Trophoblast cell (in vitro differentiated cells and primary cell): ENCODE data around the gene TRERF1.

Experiments
- DNase-seq, 2 donors: peaks; one replicate each; pipeline ENCODE4 v3.0.0-alpha.2; 2016
- H2AFZ ChIP-seq: 2 replicates; pipeline ENCODE4 v1.6.1; 2013; ENCODE audit warnings: low read length, moderate library complexity, mild to moderate bottlenecking; ENCODE audit not compliant: insufficient read depth, poor library complexity
- H2AK5ac ChIP-seq: 2 replicates; pipeline ENCODE4 v1.6.1; 2013; ENCODE audit warnings: mild to moderate bottlenecking, low read length
- H2BK120ac ChIP-seq: 2 replicates; pipeline ENCODE4 v1.6.1; 2013; ENCODE audit warnings: low read length, mild to moderate bottlenecking, moderate library complexity; ENCODE audit not compliant: insufficient read depth, poor library complexity
- H2BK12ac ChIP-seq: 2 replicates; pipeline ENCODE4 v1.6.1; 2013; ENCODE audit warnings: mild to moderate bottlenecking, low read length, moderate library complexity
- H2BK5ac ChIP-seq: 2 replicates; pipeline ENCODE4 v1.6.1; 2013; ENCODE audit warnings: low read length, low read depth, moderate library complexity, mild to moderate bottlenecking; ENCODE audit not compliant: poor library complexity
- H3K14ac ChIP-seq: 2 replicates; pipeline ENCODE4 v1.6.1; 2013; ENCODE audit warnings: mild to moderate bottlenecking, low read length
- H3K18ac ChIP-seq: 2 replicates; pipeline ENCODE4 v1.6.1; 2013; ENCODE audit warnings: mild to moderate bottlenecking, low read length
- H3K23ac ChIP-seq: 2 replicates; pipeline ENCODE4 v1.6.1; 2013; ENCODE audit warnings: low read length
- H3K27ac ChIP-seq: 2 replicates; pipeline ENCODE4 v1.5.1; 2013; ENCODE audit warnings: low read depth, mild to moderate bottlenecking, inconsistent platforms, low read length, moderate library complexity
- H3K27me3 ChIP-seq: 2 replicates; pipeline ENCODE4 v1.6.1; 2013; ENCODE audit warnings: inconsistent platforms, mild to moderate bottlenecking, low read length, moderate library complexity; ENCODE audit not compliant: insufficient read depth
- H3K36me3 ChIP-seq, 2 experiments: 1 replicate in 1 of 2; 2 replicates in 1 of 2; pipeline ENCODE4 v1.6.1; 2013; ENCODE audit warnings: low read length in 2 of 2, mild to moderate bottlenecking in 2 of 2, moderate library complexity in 1 of 2; ENCODE audit not compliant: insufficient read depth in 2 of 2, control insufficient read depth in 1 of 2
- H3K4ac ChIP-seq: 2 replicates; pipeline ENCODE4 v1.6.1; 2013; ENCODE audit warnings: low read depth, mild to moderate bottlenecking, low read length, moderate library complexity
- H3K4me1 ChIP-seq, 2 experiments: 1 replicate in 1 of 2; 2 replicates in 1 of 2; pipeline ENCODE4 v1.6.1; 2013; ENCODE audit warnings: low read length in 2 of 2, mild to moderate bottlenecking in 2 of 2, moderate library complexity in 1 of 2; ENCODE audit not compliant: insufficient read depth in 2 of 2, control insufficient read depth in 1 of 2
- H3K4me2 ChIP-seq: 2 replicates; pipeline ENCODE4 v1.6.1; 2013; ENCODE audit warnings: inconsistent platforms, mild to moderate bottlenecking, low read length, moderate library complexity
- H3K4me3 ChIP-seq: 2 replicates; pipeline ENCODE4 v1.5.1; 2013; ENCODE audit warnings: mild to moderate bottlenecking, low read depth, low read length, inconsistent platforms
- H3K79me1 ChIP-seq: one replicate; pipeline ENCODE4 v1.6.1; 2013; ENCODE audit warnings: low read length
- H3K79me2 ChIP-seq: 2 replicates; pipeline ENCODE4 v1.6.1; 2013; ENCODE audit warnings: low read length, mild to moderate bottlenecking; ENCODE audit not compliant: control insufficient read depth, insufficient read depth, poor library complexity
- H3K9ac ChIP-seq: 2 replicates; pipeline ENCODE4 v1.6.1; 2013; ENCODE audit warnings: mild to moderate bottlenecking, low read length
- H3K9me3 ChIP-seq: 2 replicates; pipeline ENCODE4 v1.6.1; 2013; ENCODE audit warnings: low read depth, mild to moderate bottlenecking, control low read depth, inconsistent platforms, low read length; ENCODE audit not compliant: insufficient read depth
- H4K12ac ChIP-seq: 2 replicates; pipeline ENCODE4 v1.6.1; 2013; ENCODE audit warnings: low read depth, mild to moderate bottlenecking, low read length, moderate library complexity
- H4K8ac ChIP-seq: 2 replicates; pipeline ENCODE4 v1.6.1; 2013; ENCODE audit warnings: low read depth, mild to moderate bottlenecking, low read length, moderate library complexity
- H4K91ac ChIP-seq: one replicate; pipeline ENCODE4 v1.6.1; 2013; ENCODE audit warnings: low read depth, mild to moderate bottlenecking, low read length, moderate library complexity
- WGBS: extraction: QIAGEN DNeasy Blood & Tissue Kit; methylation state at CpG from one replicate; pipeline ENCODE4 v1.1.7; 2013; ENCODE audit warnings: missing lambda C conversion rate; ENCODE audit not compliant: insufficient read length, insufficient coverage; ENCODE audit errors: extremely low coverage; 5-methylcytosine and 5-hydroxymethylcytosine counted together

Gene TRERF1

DNA sequence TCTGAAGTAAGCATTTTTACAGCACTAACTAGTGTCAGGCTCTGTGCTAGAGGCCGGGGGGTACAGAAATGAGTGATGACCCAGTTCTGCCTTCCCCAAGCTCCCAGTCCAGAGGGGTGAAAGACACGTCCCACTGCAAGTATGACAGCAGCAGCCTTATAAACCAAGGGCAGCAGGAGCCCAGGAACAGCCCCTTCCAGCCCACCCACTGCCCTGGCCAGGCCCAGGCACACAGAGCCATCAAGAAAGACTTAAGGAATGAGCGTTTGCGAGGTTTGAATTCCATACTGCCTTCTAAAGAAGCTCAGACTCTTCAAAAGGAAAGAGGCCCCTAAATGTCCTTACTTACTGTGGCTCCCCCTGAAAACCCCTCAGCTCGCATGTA is 10.0 kb downstream of the TRERF1 start:
- no CpG with 5 or more reads among the region's 5 CpGs for WGBS
- H4K91ac ChIP-seq = peak overlapping the region; percentile 35
- H3K79me1 ChIP-seq = peaks cover 17% of the 10 kb centered on the region

GRCh38 chr6:42440778-42441696 is 10.7 kb downstream of the TRERF1 start:
- Histone ChIP-seq H4K91ac (peak overlapping the region; percentile 35), H3K79me2 (no peaks in the 10 kb centered on the region), H3K36me3 (no peaks in the 10 kb centered on the region), H3K27ac (peak overlapping the region; percentile 91), H3K23ac (no peak overlapping the region), H2AK5ac (no peak overlapping the region), H3K27me3 (no peaks in the 10 kb centered on the region), H3K4me3 (no peak overlapping the region), H3K4me1 (peaks cover 34 to 37% of the 10 kb centered on the region in 2 experiments), H2AFZ (no peak overlapping the region), H3K9me3 (no peaks in the 10 kb centered on the region), H4K8ac (peak overlapping the region; percentile 66), H2BK120ac (peak overlapping the region; percentile 56), H3K18ac (no peak overlapping the region), H2BK12ac (no peak overlapping the region), H4K12ac (no peak overlapping the region), H3K9ac (no peak overlapping the region), H3K4ac (no peak overlapping the region), H3K4me2 (no peak overlapping the region), H2BK5ac (peak overlapping the region; percentile 93), H3K14ac (no peak overlapping the region), H3K79me1 (peaks cover 17% of the 10 kb centered on the region)
- WGBS = no CpG with 5 or more reads among the region's 12 CpGs
- no peak for DNase-seq

More for the DNA sequence above, 10.0 kb downstream of the TRERF1 start:
- Histone ChIP-seq H2BK5ac (peak overlapping the region; percentile 93), H3K4me1 (peaks cover 34 to 37% of the 10 kb centered on the region in 2 experiments), H3K27ac (peak overlapping the region; percentile 91), H3K4me2 (peak overlapping the region; percentile 39), H3K79me2 (no peaks in the 10 kb centered on the region), H2AFZ (no peak overlapping the region), H3K14ac (peak overlapping the region; percentile 11), H4K8ac (peak overlapping the region; percentile 66), H3K36me3 (no peaks in the 10 kb centered on the region), H3K18ac (no peak overlapping the region), H2AK5ac (no peak overlapping the region), H2BK12ac (peak overlapping the region; percentile 23), H3K23ac (no peak overlapping the region), H2BK120ac (peak overlapping the region; percentile 56), H3K27me3 (no peaks in the 10 kb centered on the region), H4K12ac (no peak overlapping the region), H3K4ac (no peak overlapping the region), H3K4me3 (no peak overlapping the region), H3K9ac (no peak overlapping the region), H3K9me3 (no peaks in the 10 kb centered on the region)
- peak in 1 of 2 donors; percentile 33 for DNase-seq

DNA sequence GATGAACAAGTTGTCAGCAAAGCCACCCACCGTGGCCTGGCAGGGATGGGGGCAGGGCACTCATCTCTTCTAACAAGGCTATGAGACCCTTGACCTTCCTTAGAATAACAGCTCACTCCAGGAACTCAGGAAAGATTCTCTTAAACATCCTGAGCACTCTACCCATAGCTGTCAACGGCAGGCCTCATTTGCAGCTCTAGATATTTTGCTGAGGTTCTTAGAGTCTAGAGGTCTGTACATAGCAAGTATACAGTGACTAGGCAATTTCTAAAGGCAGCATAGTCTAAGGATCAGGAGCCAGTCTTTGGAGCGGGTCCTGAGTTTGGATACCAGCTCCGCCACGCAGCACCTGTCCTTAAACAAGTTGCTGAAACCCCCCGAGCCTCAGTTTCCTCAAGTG is 11.7 kb downstream of the TRERF1 start:
- no CpG with 5 or more reads among the region's 6 CpGs for WGBS
- peaks cover 17% of the 10 kb centered on the region for H3K79me1 ChIP-seq
- no peak overlapping the region for H3K9ac ChIP-seq
- no peak overlapping the region for H3K14ac ChIP-seq
- no peak overlapping the region for H2AK5ac ChIP-seq
- H3K9me3 ChIP-seq = no peaks in the 10 kb centered on the region
- H3K27ac ChIP-seq = no peak overlapping the region
- no peak overlapping the region for H2BK5ac ChIP-seq
- H3K23ac ChIP-seq = no peak overlapping the region
- no peaks in the 10 kb centered on the region for H3K36me3 ChIP-seq
- H4K8ac ChIP-seq = no peak overlapping the region
- no peaks in the 10 kb centered on the region for H3K79me2 ChIP-seq
- peak overlapping the region; percentile 54 for H2BK12ac ChIP-seq
- no peak overlapping the region for H3K4ac ChIP-seq
- no peak for DNase-seq
- H3K4me2 ChIP-seq = no peak overlapping the region
- H3K18ac ChIP-seq = no peak overlapping the region
- H3K4me3 ChIP-seq = no peak overlapping the region
- H4K12ac ChIP-seq = no peak overlapping the region
- no peak overlapping the region for H2BK120ac ChIP-seq
- no peak overlapping the region for H4K91ac ChIP-seq
- H2AFZ ChIP-seq = no peak overlapping the region
- no peaks in the 10 kb centered on the region for H3K27me3 ChIP-seq
- peaks cover 34 to 37% of the 10 kb centered on the region in 2 experiments for H3K4me1 ChIP-seq

DNA sequence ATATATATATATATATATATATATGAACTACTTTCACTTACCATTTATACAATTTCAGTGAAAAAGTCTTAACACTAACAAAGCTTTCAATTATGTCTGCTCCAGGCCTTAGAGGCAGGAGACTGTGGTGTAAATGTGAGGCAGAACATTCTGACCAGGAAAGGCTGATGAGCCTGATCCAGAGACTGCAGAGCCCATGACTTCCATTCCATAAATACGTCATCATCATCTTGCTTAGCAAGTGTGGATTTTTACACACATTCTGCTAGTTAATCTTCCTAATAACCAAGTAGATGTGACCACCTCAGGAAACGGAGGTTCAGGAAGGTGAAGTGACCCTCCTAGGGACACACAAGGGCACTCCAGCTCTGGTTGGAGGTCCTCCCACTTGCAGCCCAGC is 14.9 kb downstream of the TRERF1 start:
- Histone ChIP-seq H3K27me3 (no peaks in the 10 kb centered on the region), H3K4me1 (peaks cover 19% of the 10 kb centered on the region in 2 experiments), H3K4me3 (no peak overlapping the region), H4K8ac (no peak overlapping the region), H3K79me1 (peaks cover 10% of the 10 kb centered on the region), H3K27ac (no peak overlapping the region), H4K91ac (no peak overlapping the region), H2BK120ac (no peak overlapping the region), H3K79me2 (no peaks in the 10 kb centered on the region), H3K9ac (no peak overlapping the region), H3K18ac (peak overlapping the region; percentile 17), H2BK5ac (no peak overlapping the region), H4K12ac (no peak overlapping the region), H2AFZ (peak overlapping the region; percentile 6), H3K4me2 (no peak overlapping the region), H3K36me3 (peaks cover 0 to 3% of the 10 kb centered on the region in 2 experiments), H3K23ac (no peak overlapping the region), H3K14ac (no peak overlapping the region), H2AK5ac (no peak overlapping the region), H3K9me3 (peaks cover 2% of the 10 kb centered on the region), H2BK12ac (no peak overlapping the region), H3K4ac (peak overlapping the region; percentile 15)
- no CpG with 5 or more reads among the region's 2 CpGs for WGBS
- peak in 1 of 2 donors; percentile 14 for DNase-seq
